HepG2 (cell line): ENCODE measurements around the gene MYBPC2. TPM values are rescaled to one million over a fixed set of nuclear protein-coding genes. Genes with fewer than 3 reads are reported as not detected.

ENCODE experiments used
- ARNTL ChIP-seq: sonication (generic); formaldehyde crosslinking; IDR thresholded peaks from 2 replicates; pipeline ENCODE4 v1.4.0; 2020; ENCODE audit warnings: mild to moderate bottlenecking, missing genetic modification reagents
- CAMTA2 ChIP-seq: sonication (generic); formaldehyde crosslinking; IDR thresholded peaks from 2 replicates; pipeline ENCODE4 v1.4.0; 2020; ENCODE audit warnings: mild to moderate bottlenecking, missing genetic modification reagents, borderline replicate concordance
- CC2D1A ChIP-seq: sonication (generic); formaldehyde crosslinking; IDR thresholded peaks from 2 replicates; pipeline ENCODE4 v1.8.1; 2023; ENCODE audit warnings: mild to moderate bottlenecking, missing genetic modification reagents
- FOXK1 ChIP-seq: sonication (generic); formaldehyde crosslinking; IDR thresholded peaks from 2 replicates; pipeline ENCODE4 v1.4.0; 2020; ENCODE audit warnings: low read depth, missing genetic modification reagents, borderline replicate concordance
- GTF2F1 ChIP-seq: fragments of 150-350 bp; IDR thresholded peaks from 2 replicates; pipeline ENCODE4 v1.6.1; 2014; ENCODE audit warnings: low read length
- HDAC2 ChIP-seq: sonication (generic); formaldehyde crosslinking; IDR thresholded peaks from 2 replicates; pipeline ENCODE4 v1.4.0; 2020; ENCODE audit warnings: missing genetic modification reagents
- HIC2 ChIP-seq: sonication (generic); formaldehyde crosslinking; IDR thresholded peaks from 2 replicates; pipeline ENCODE4 v1.9.0; 2022; ENCODE audit warnings: low read depth, missing genetic modification reagents
- HMGXB3 ChIP-seq: sonication (generic); formaldehyde crosslinking; IDR thresholded peaks from 2 replicates; pipeline ENCODE4 v1.4.0; 2020; ENCODE audit warnings: missing genetic modification reagents, borderline replicate concordance
- HNRNPH1 ChIP-seq: fragments of 200-400 bp; formaldehyde crosslinking; optimal IDR thresholded peaks from 2 replicates; pipeline ENCODE3; 2017; ENCODE audit warnings: mild to moderate bottlenecking, low read depth, low read length
- IKZF4 ChIP-seq: sonication (generic); formaldehyde crosslinking; IDR thresholded peaks from 2 replicates; pipeline ENCODE4 v1.5.1; 2020; ENCODE audit warnings: borderline replicate concordance, mild to moderate bottlenecking, low read depth, missing genetic modification reagents; ENCODE audit errors: not compliant biosample characterization
- SOX13 ChIP-seq, 3 experiments: fragments of 450-650 bp in 1 of 3; sonication (generic) in 1 of 3; formaldehyde crosslinking in 1 of 3; IDR thresholded peaks in 2 of 3; conservative IDR thresholded peaks in 1 of 3; 2 replicates each; pipeline versions ENCODE4 v1.5.0 to v1.6.1; 2016 to 2020; ENCODE audit warnings: antibody characterized with exemption in 1 of 3, mild to moderate bottlenecking in 1 of 3, missing compliant biosample characterization in 1 of 3, missing genetic modification reagents in 1 of 3, moderate library complexity in 1 of 3
- XBP1 ChIP-seq: sonication (generic); formaldehyde crosslinking; IDR thresholded peaks from 2 replicates; pipeline ENCODE4 v1.5.0; 2020; ENCODE audit warnings: missing genetic modification reagents
- ZBTB8A ChIP-seq: sonication (generic); formaldehyde crosslinking; IDR thresholded peaks from 2 replicates; pipeline ENCODE4 v1.4.0; 2020; ENCODE audit warnings: mild to moderate bottlenecking, low read depth, missing genetic modification reagents, borderline replicate concordance
- ZNF362 ChIP-seq: sonication (generic); formaldehyde crosslinking; IDR thresholded peaks from 2 replicates; pipeline ENCODE4 v1.4.0; 2020; ENCODE audit warnings: missing genetic modification reagents, mild to moderate bottlenecking, borderline replicate concordance
- ZNF446 ChIP-seq: sonication (generic); formaldehyde crosslinking; IDR thresholded peaks from 2 replicates; pipeline ENCODE4 v1.5.0; 2020; ENCODE audit warnings: mild to moderate bottlenecking, missing genetic modification reagents
- ZNF512 ChIP-seq: sonication (generic); formaldehyde crosslinking; IDR thresholded peaks from 2 replicates; pipeline ENCODE4 v1.4.0; 2020; ENCODE audit warnings: mild to moderate bottlenecking, missing genetic modification reagents
- ZNF660 ChIP-seq: sonication (generic); formaldehyde crosslinking; IDR thresholded peaks from 2 replicates; pipeline ENCODE4 v1.5.1; 2020; ENCODE audit warnings: mild to moderate bottlenecking, low read depth, missing genetic modification reagents, borderline replicate concordance
- ZNF670 ChIP-seq: sonication (generic); formaldehyde crosslinking; IDR thresholded peaks from 2 replicates; pipeline ENCODE4 v1.8.0; 2022; ENCODE audit warnings: mild to moderate bottlenecking, missing genetic modification reagents, borderline replicate concordance
- ZNF879 ChIP-seq: sonication (generic); formaldehyde crosslinking; IDR thresholded peaks from 2 replicates; pipeline ENCODE4 v1.8.1; 2023; ENCODE audit warnings: missing genetic modification reagents
- polyA plus RNA-seq, 8 experiments: library from polyadenylated mRNA; depleted of rRNA in 3 of 8; stranded (reverse) in 7 of 8; unstranded in 1 of 8; fragments of >200 nt; fragmentation: Illumina TruSeq in 4 of 8; extraction: Trizol in 4 of 8; gene quantifications; 2 replicates each; pipeline versions ENCODE4 v1.2.1 to v1.2.3, GENCODE V29; 2011 to 2016; ENCODE audit warnings: low read depth in 4 of 8, missing spikeins in 1 of 8, mixed read lengths in 1 of 8; ENCODE audit not compliant: insufficient read depth in 1 of 8
- total RNA-seq, 5 experiments: library from RNA; depleted of rRNA; stranded (reverse); fragments of >200 nt; fragmentation: Illumina TruSeq; extraction: Trizol; gene quantifications; 2 replicates each; pipeline ENCODE4 v1.2.3, GENCODE V29; 2016; ENCODE audit warnings: low read depth in 1 of 5

Gene MYBPC2
- total and polyA plus RNA-seq, 2 of the 13 experiments (the other 11 are each of a cell fraction or from before 2014, with no cell fraction given), result not detected

GRCh38 chr19:50461066-50461875, 28.6 kb downstream of the MYBPC2 start (continued):
- no peak for TF ChIP-seq ZNF512 (CRISPR knock-in tag)
- peak; percentile 48; the same call in 1 of the 2 replicates for TF ChIP-seq ZNF362 (CRISPR knock-in tag)
- TF ChIP-seq XBP1 (CRISPR knock-in tag), result no peak
- no peak for TF ChIP-seq ZNF670 (CRISPR knock-in tag)
- no peak for TF ChIP-seq FOXK1 (CRISPR knock-in tag)
- no peak for TF ChIP-seq HDAC2 (CRISPR knock-in tag)
- TF ChIP-seq IKZF4 (CRISPR knock-in tag), result no peak
- TF ChIP-seq CAMTA2 (CRISPR knock-in tag), result no peak
- TF ChIP-seq ARNTL, result no peak
- no peak for TF ChIP-seq SOX13 (IDR thresholded peaks at IDR 0.05)
- TF ChIP-seq SOX13 (CRISPR knock-in tag; conservative IDR thresholded peaks at IDR 0.05 in 1 of 2, IDR thresholded peaks at IDR 0.05 in 1 of 2), result peak in 1 of 2 experiments; percentile 53; a peak in 2 of 4 replicates
- TF ChIP-seq GTF2F1, result no peak
- no peak for TF ChIP-seq ZNF660
- TF ChIP-seq HMGXB3 (CRISPR knock-in tag), result no peak
- TF ChIP-seq HIC2 (CRISPR knock-in tag), result no peak
- TF ChIP-seq ZBTB8A, result no peak
- TF ChIP-seq CC2D1A (CRISPR knock-in tag), result no peak
- no peak for TF ChIP-seq HNRNPH1
- TF ChIP-seq ZNF446 (CRISPR knock-in tag), result no peak
- TF ChIP-seq ZNF879 (CRISPR knock-in tag), result no peak
